Panc1 (cell line): ENCODE measurements around the gene DMBX1. TPM values are rescaled to one million over a fixed set of nuclear protein-coding genes. Genes with fewer than 3 reads are reported as not detected.

Experiments
- ATAC-seq: fragments of 200-7000 bp; cut with Tn5 transposase; 2 replicates; pipeline ENCODE4 v1.9.1; 2020; ENCODE audit warnings: mild to moderate bottlenecking, moderate library complexity
- BruUV-seq: library from RNA; stranded (reverse); fragments of 400-500 nt; replicated peaks from 2 replicates; lab custom pipeline; 2021; lab: Mats Ljungman, UMichigan
- CTCF ChIA-PET: fragments of 300-600 bp; sonication (Branson Sonifier 250); formaldehyde crosslinking; loops from one replicate; lab custom pipeline; 2022; ENCODE audit warnings: antibody characterized with exemption; lab: Charles Lee
- POLR2A ChIA-PET: fragments of 300-600 bp; sonication (Branson Sonifier 250); formaldehyde crosslinking; loops from one replicate; lab custom pipeline; 2022; ENCODE audit warnings: antibody characterized with exemption; lab: Charles Lee
- DNase-seq: peaks from one replicate; pipeline ENCODE4 v3.0.0-alpha.2; 2010; ENCODE audit warnings: low read depth, low spot score
- H3K27ac ChIP-seq: 2 replicates; pipeline ENCODE4 v1.5.1; 2011; ENCODE audit warnings: mild to moderate bottlenecking, low read length, inconsistent platforms
- H3K27me3 ChIP-seq: fragments of 200-500 bp; sonication (Bioruptor generic); 2 replicates; pipeline ENCODE4 v1.6.0; 2014; ENCODE audit warnings: low read length, inconsistent platforms; ENCODE audit not compliant: control insufficient read depth, insufficient read depth
- H3K36me3 ChIP-seq: fragments of 200-500 bp; sonication (Bioruptor generic); 2 replicates; pipeline ENCODE4 v1.5.1; 2014; ENCODE audit warnings: inconsistent platforms, mild to moderate bottlenecking, low read length, moderate library complexity; ENCODE audit not compliant: control insufficient read depth, insufficient read depth
- H3K4me1 ChIP-seq: 2 replicates; pipeline ENCODE4 v1.5.1; 2011; ENCODE audit warnings: inconsistent platforms, mild to moderate bottlenecking, low read length, moderate library complexity; ENCODE audit not compliant: control insufficient read depth, insufficient read depth
- H3K4me3 ChIP-seq, 2 experiments: 2 replicates each; pipeline ENCODE4 v1.5.1; 2011 to 2012; ENCODE audit warnings: low read depth in 2 of 2, low read length in 2 of 2, mild to moderate bottlenecking in 2 of 2, inconsistent platforms in 1 of 2, moderate library complexity in 1 of 2
- H3K9me3 ChIP-seq: fragments of 200-500 bp; sonication (Bioruptor generic); 2 replicates; pipeline ENCODE4 v1.5.1; 2014; ENCODE audit warnings: low read depth, mild to moderate bottlenecking, inconsistent platforms, low read length, moderate library complexity; ENCODE audit not compliant: control insufficient read depth, insufficient read depth
- CTCF ChIP-seq: fragments of 450-650 bp; IDR thresholded peaks from 2 replicates; pipeline ENCODE4 v1.5.1; 2017; ENCODE audit warnings: mild to moderate bottlenecking
- POLR2AphosphoS5 ChIP-seq: IDR thresholded peaks from 2 replicates; pipeline ENCODE4 v1.6.1; 2012; ENCODE audit warnings: mild to moderate bottlenecking, low read depth, low read length, moderate library complexity
- REST ChIP-seq, 2 experiments: IDR thresholded peaks; 2 replicates each; pipeline ENCODE4 v1.6.1; 2011 to 2012; ENCODE audit warnings: low read depth in 2 of 2, control low read depth in 1 of 2, low read length in 1 of 2, mild to moderate bottlenecking in 1 of 2, moderate library complexity in 1 of 2; ENCODE audit not compliant: insufficient read depth in 1 of 2
- SIN3A ChIP-seq: IDR thresholded peaks from 2 replicates; pipeline ENCODE4 v1.6.1; 2012; ENCODE audit warnings: low read depth, mild to moderate bottlenecking, low read length, moderate library complexity, borderline replicate concordance; ENCODE audit not compliant: insufficient read depth
- TCF7L2 ChIP-seq: IDR thresholded peaks from 2 replicates; pipeline ENCODE4 v1.6.1; 2011; ENCODE audit warnings: mild to moderate bottlenecking, low read depth, low read length, inconsistent platforms
- in situ Hi-C: cut with HindIII; loops from 2 replicates; pipeline ENCODE4 v1.10.0; 2016; ENCODE audit warnings: low sequenced_read_pairs, low pct_unique_long_range_greater_than_20kb
- intact Hi-C: fragments of 100-400 bp; cut with micrococcal nuclease; formaldehyde crosslinking; loops from one replicate; pipeline ENCODE4 v1.10.0; 2022; ENCODE audit not compliant: unreplicated experiment
- total RNA-seq: library from RNA; stranded (reverse); gene quantifications from one replicate; pipeline ENCODE4 v1.2.1, GENCODE V29; 2021; ENCODE audit not compliant: unreplicated experiment

DMBX1 gene
- total RNA-seq, 1 experiment from 2014 or later, result 0.05 TPM

- TF ChIP-seq POLR2AphosphoS5 (no peak), REST (IDR thresholded peaks at IDR 0.05; ENCODE audit: insufficient read depth in 1 of 2, low read depth in 2 of 2, low read length in 1 of 2) (no peak), CTCF (no peak), TCF7L2 (no peak), SIN3A (no peak)
- ATAC-seq, result no peak
- ChIA-PET POLR2A (no interaction called here), CTCF (interaction anchor here (1.6 kb wide), 1 partner anchor 77 kb away, joined by 4 read pairs; no protein-coding TSS in a partner anchor)
- no peaks in the 10 kb centered on the region for H3K27me3 ChIP-seq
- H3K27ac ChIP-seq, result no peak overlapping the region
- H3K4me3 ChIP-seq, result no peak overlapping the region
- H3K4me1 ChIP-seq, result no peaks in the 10 kb centered on the region
- DNase-seq, result no peak
- BruUV-seq, result no TSS peak
- H3K36me3 ChIP-seq, result no peaks in the 10 kb centered on the region
- H3K9me3 ChIP-seq, result no peaks in the 10 kb centered on the region
- intact Hi-C loops, result no loop called here
- in situ Hi-C loops, result no loop called here
These were observed 40.1 kb upstream of the DMBX1 start for GRCh38 chr1:46449223-46450159.

- ChIA-PET POLR2A (no interaction called here), CTCF (interaction anchor here (1.6 kb wide), 1 partner anchor 76 kb away, joined by 4 read pairs; no protein-coding TSS in a partner anchor)
- ATAC-seq, result no peak
- no TSS peak for BruUV-seq
- Histone ChIP-seq H3K4me1 (no peaks in the 10 kb centered on the region), H3K27me3 (no peaks in the 10 kb centered on the region), H3K9me3 (no peaks in the 10 kb centered on the region), H3K36me3 (no peaks in the 10 kb centered on the region), H3K27ac (no peak overlapping the region), H3K4me3 (no peak overlapping the region)
- DNase-seq, result no peak
- in situ Hi-C loops (no loop called here), intact Hi-C loops (no loop called here)
- TF ChIP-seq REST (IDR thresholded peaks at IDR 0.05; ENCODE audit: insufficient read depth in 1 of 2, low read depth in 2 of 2, low read length in 1 of 2), result no peak
- TF ChIP-seq SIN3A, result no peak
- no peak for TF ChIP-seq TCF7L2
- no peak for TF ChIP-seq POLR2AphosphoS5
- no peak for TF ChIP-seq CTCF
These were observed 39.5 kb upstream of the DMBX1 start for GRCh38 chr1:46450160-46450517.
